ENCODE data around the gene RC3H2.

The RC3H2 gene

GRCh38 chr9:122827761-122828093 lies 77.4 kb downstream of the RC3H2 start:
- Histone ChIP-seq H3K9ac (ENCODE audit: low read length) (peak overlapping the region; percentile 81), H3K36me3 (ENCODE audit: control insufficient read depth, insufficient read depth, low read length) (peaks cover 6% of the 10 kb centered on the region), H3K4me3 (ENCODE audit: low read length) (peak overlapping the region; percentile 95), H3K9me3 (ENCODE audit: control insufficient read depth, low read length) (no peaks in the 10 kb centered on the region), H3K27me3 (ENCODE audit: control insufficient read depth, insufficient read depth, low read length) (no peaks in the 10 kb centered on the region), H3K4me1 (ENCODE audit: control insufficient read depth, insufficient read depth, low read length) (peaks cover 9% of the 10 kb centered on the region)

DNA sequence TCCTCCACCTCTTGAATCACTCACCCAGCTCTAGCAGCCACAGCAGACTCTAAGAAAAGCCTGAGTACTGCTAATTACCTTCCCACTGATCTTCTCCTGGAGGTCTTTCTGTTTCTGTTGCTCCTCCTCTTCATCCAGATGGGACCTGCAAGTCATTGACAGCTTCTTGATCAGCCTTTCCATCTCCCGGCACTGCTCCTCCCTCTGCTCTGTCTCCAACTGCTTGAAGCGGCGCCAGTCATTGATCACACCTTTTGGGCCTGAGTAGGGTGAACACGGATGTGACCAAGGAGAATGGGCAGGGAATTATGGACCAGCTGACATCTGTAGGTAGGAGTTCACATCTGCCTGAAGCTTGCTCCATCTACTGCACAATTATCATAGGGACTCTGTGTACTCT lies 82.2 kb downstream of the RC3H2 start:
- H3K36me3 ChIP-seq (ENCODE audit: control insufficient read depth, insufficient read depth, low read length) = peaks cover 7% of the 10 kb centered on the region
- H3K4me1 ChIP-seq (ENCODE audit: control insufficient read depth, insufficient read depth, low read length) = peaks cover 15% of the 10 kb centered on the region
- H3K9me3 ChIP-seq (ENCODE audit: control insufficient read depth, low read length) = no peaks in the 10 kb centered on the region
- no peaks in the 10 kb centered on the region for H3K27me3 ChIP-seq (ENCODE audit: control insufficient read depth, insufficient read depth, low read length)
- no peak overlapping the region for H3K9ac ChIP-seq (ENCODE audit: low read length)
- H3K4me3 ChIP-seq (ENCODE audit: low read length) = no peak overlapping the region

DNA sequence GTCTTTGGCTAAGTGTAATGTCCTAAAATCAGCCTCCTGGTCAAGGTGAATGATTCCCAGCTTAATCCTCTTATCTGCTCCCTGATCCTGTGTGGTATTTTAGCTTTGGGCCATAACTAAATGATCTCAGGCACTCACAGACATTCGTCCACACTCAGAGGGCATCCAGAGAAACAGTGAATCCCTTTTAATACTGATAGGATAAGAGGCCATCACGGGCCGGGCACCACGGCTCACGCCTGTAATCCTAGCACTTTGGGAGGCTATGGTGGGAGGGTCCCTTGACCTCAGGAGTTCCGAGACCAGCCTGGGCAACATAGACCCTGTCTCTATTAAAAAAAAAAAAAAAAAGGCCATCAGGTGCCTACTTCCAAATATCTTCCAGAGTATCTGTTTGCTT lies 83.1 kb downstream of the RC3H2 start:
- no peaks in the 10 kb centered on the region for H3K9me3 ChIP-seq (ENCODE audit: control insufficient read depth, low read length)
- H3K9ac ChIP-seq (ENCODE audit: low read length) = peak overlapping the region; percentile 12
- peaks cover 7% of the 10 kb centered on the region for H3K36me3 ChIP-seq (ENCODE audit: control insufficient read depth, insufficient read depth, low read length)
- no peaks in the 10 kb centered on the region for H3K27me3 ChIP-seq (ENCODE audit: control insufficient read depth, insufficient read depth, low read length)
- peaks cover 11% of the 10 kb centered on the region for H3K4me1 ChIP-seq (ENCODE audit: control insufficient read depth, insufficient read depth, low read length)
- H3K4me3 ChIP-seq (ENCODE audit: low read length) = no peak overlapping the region

DNA sequence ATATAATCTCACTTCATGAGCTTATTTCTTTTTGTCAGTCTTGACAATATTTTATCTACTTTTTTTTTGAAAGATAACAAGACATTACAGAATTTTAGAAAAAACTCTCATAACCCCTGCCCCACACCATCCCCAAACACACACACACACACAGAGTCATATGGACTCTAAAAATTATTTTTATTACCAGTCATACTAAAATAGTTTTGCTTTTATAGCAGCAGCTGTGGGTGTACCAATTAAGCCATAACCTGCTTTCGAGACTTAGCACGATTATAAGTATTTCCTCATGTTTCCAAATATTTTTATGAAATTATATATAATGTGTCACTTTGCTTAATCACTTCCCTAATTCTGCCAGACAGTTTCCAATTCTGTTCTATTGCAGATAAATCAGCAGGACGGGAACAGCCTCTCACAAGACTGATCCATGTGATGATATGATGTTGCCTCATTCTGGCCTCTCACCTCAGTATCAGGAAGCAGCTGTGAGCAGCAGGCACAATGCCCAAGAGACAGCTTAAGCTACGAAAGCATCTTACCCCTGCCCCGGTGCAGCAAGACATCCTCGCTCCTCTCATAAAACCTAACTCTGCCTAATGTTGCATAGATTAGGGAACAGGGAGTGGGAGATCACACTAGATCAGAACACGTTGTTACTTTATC lies 83.7 kb downstream of the RC3H2 start:
- Histone ChIP-seq H3K36me3 (ENCODE audit: control insufficient read depth, insufficient read depth, low read length) (peaks cover 7% of the 10 kb centered on the region), H3K9me3 (ENCODE audit: control insufficient read depth, low read length) (no peaks in the 10 kb centered on the region), H3K4me3 (ENCODE audit: low read length) (no peak overlapping the region), H3K9ac (ENCODE audit: low read length) (peak overlapping the region; percentile 12), H3K4me1 (ENCODE audit: control insufficient read depth, insufficient read depth, low read length) (peaks cover 5% of the 10 kb centered on the region), H3K27me3 (ENCODE audit: control insufficient read depth, insufficient read depth, low read length) (no peaks in the 10 kb centered on the region)

DNA sequence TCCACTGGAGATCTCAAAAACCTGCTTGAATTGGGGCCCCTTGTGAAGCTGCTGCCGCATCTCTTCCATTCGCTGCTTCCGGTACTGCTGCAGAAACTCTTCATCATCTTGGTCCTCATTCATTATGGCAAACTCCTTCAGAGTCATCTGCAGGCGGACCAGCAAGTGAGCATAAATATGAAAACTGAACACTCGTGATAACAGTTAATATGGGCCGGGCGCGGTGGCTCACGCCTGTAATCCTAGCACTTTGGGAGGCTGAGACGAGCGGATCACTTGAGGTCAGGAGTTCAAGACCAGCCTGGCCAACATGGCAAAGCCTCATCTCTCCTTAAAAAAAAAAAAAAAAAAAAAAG lies 84.7 kb downstream of the RC3H2 start:
- peaks cover 7% of the 10 kb centered on the region for H3K36me3 ChIP-seq (ENCODE audit: control insufficient read depth, insufficient read depth, low read length)

GRCh38 chr9:122819791-122820489 lies 85.2 kb downstream of the RC3H2 start:
- no peak overlapping the region for H3K4me3 ChIP-seq (ENCODE audit: low read length)
- no peak overlapping the region for H3K9ac ChIP-seq (ENCODE audit: low read length)
- peaks cover 5% of the 10 kb centered on the region for H3K4me1 ChIP-seq (ENCODE audit: control insufficient read depth, insufficient read depth, low read length)
- H3K27me3 ChIP-seq (ENCODE audit: control insufficient read depth, insufficient read depth, low read length) = no peaks in the 10 kb centered on the region
- no peaks in the 10 kb centered on the region for H3K9me3 ChIP-seq (ENCODE audit: control insufficient read depth, low read length)
- H3K36me3 ChIP-seq (ENCODE audit: control insufficient read depth, insufficient read depth, low read length) = peaks cover 7% of the 10 kb centered on the region

More for the DNA sequence above, 84.7 kb downstream of the RC3H2 start:
- no peaks in the 10 kb centered on the region for H3K27me3 ChIP-seq (ENCODE audit: control insufficient read depth, insufficient read depth, low read length)
- peaks cover 5% of the 10 kb centered on the region for H3K4me1 ChIP-seq (ENCODE audit: control insufficient read depth, insufficient read depth, low read length)
- no peak overlapping the region for H3K4me3 ChIP-seq (ENCODE audit: low read length)
- no peaks in the 10 kb centered on the region for H3K9me3 ChIP-seq (ENCODE audit: control insufficient read depth, low read length)
- no peak overlapping the region for H3K9ac ChIP-seq (ENCODE audit: low read length)

GRCh38 chr9:122819326-122819725 lies 85.8 kb downstream of the RC3H2 start:
- H3K4me1 ChIP-seq (ENCODE audit: control insufficient read depth, insufficient read depth, low read length) = peaks cover 5% of the 10 kb centered on the region
- no peaks in the 10 kb centered on the region for H3K27me3 ChIP-seq (ENCODE audit: control insufficient read depth, insufficient read depth, low read length)
- H3K9ac ChIP-seq (ENCODE audit: low read length) = no peak overlapping the region
- no peaks in the 10 kb centered on the region for H3K9me3 ChIP-seq (ENCODE audit: control insufficient read depth, low read length)
- no peak overlapping the region for H3K4me3 ChIP-seq (ENCODE audit: low read length)
- H3K36me3 ChIP-seq (ENCODE audit: control insufficient read depth, insufficient read depth, low read length) = peaks cover 7% of the 10 kb centered on the region

DNA sequence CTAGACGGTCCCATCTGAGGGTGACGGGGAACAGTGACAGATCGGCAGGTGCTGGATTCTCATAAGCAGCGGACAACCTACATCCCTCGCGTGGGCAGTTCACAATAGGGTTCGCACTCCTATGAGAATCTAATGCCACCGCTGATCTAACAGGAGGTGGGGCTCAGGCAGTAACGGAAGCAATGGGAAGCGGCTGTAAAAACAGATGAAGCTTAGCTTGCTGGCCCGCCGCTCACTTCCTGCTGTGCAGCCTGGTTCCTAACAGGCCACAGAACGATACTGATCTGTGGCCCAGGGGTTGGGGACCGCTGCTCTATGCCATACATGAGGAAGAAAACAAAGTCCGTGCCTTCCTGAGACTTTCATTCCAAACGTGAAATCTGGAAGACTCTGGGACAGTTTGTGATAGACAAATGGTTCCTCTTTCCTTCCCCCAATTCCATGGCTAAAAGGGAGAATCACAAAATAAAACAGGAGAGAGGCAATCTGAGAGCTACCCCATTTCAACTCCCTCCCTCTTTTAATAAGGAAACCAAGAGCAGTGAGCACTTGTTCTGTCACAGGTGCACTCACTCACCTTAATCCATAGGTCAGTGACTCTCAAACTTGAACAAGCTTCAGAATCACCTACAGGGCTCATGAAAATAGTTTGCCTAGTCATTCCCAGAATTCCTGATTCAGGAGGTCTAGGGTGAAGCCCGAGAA lies 88.8 kb downstream of the RC3H2 start:
- H3K36me3 ChIP-seq (ENCODE audit: control insufficient read depth, insufficient read depth, low read length) = no peaks in the 10 kb centered on the region
- no peak overlapping the region for H3K9ac ChIP-seq (ENCODE audit: low read length)
- H3K9me3 ChIP-seq (ENCODE audit: control insufficient read depth, low read length) = no peaks in the 10 kb centered on the region
- no peaks in the 10 kb centered on the region for H3K27me3 ChIP-seq (ENCODE audit: control insufficient read depth, insufficient read depth, low read length)
- H3K4me1 ChIP-seq (ENCODE audit: control insufficient read depth, insufficient read depth, low read length) = peaks cover 5% of the 10 kb centered on the region
- no peak overlapping the region for H3K4me3 ChIP-seq (ENCODE audit: low read length)

GRCh38 chr9:122815544-122815943 lies 89.6 kb downstream of the RC3H2 start:
- Histone ChIP-seq H3K4me1 (ENCODE audit: control insufficient read depth, insufficient read depth, low read length) (peaks cover 5% of the 10 kb centered on the region), H3K9ac (ENCODE audit: low read length) (no peak overlapping the region), H3K36me3 (ENCODE audit: control insufficient read depth, insufficient read depth, low read length) (no peaks in the 10 kb centered on the region), H3K4me3 (ENCODE audit: low read length) (no peak overlapping the region), H3K9me3 (ENCODE audit: control insufficient read depth, low read length) (no peaks in the 10 kb centered on the region), H3K27me3 (ENCODE audit: control insufficient read depth, insufficient read depth, low read length) (no peaks in the 10 kb centered on the region)

DNA sequence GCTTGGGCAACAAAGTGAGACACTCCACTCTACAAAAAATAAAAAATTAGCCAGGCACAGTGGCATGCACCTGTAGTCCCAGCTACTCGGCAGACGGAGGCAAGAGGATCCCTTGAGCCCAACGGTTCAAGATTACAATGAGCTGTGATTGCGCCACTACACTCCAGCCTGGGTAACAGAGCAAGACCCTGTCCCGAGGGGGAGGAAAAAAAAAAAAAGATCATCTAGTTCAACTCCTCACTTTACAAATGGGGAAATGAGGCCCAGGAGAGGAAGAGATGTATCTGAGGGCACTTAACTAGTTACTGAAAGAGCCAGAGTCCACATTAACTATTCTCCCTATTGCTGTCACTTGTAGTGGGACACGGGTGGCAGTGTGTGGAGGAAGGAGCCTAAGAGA lies 90.6 kb downstream of the RC3H2 start:
- H3K36me3 ChIP-seq (ENCODE audit: control insufficient read depth, insufficient read depth, low read length) = no peaks in the 10 kb centered on the region
- H3K4me3 ChIP-seq (ENCODE audit: low read length) = no peak overlapping the region
- no peak overlapping the region for H3K9ac ChIP-seq (ENCODE audit: low read length)
- peaks cover 5% of the 10 kb centered on the region for H3K4me1 ChIP-seq (ENCODE audit: control insufficient read depth, insufficient read depth, low read length)
- H3K27me3 ChIP-seq (ENCODE audit: control insufficient read depth, insufficient read depth, low read length) = no peaks in the 10 kb centered on the region
- no peaks in the 10 kb centered on the region for H3K9me3 ChIP-seq (ENCODE audit: control insufficient read depth, low read length)

GRCh38 chr9:122812736-122813135 lies 92.4 kb downstream of the RC3H2 start:
- no peaks in the 10 kb centered on the region for H3K36me3 ChIP-seq (ENCODE audit: control insufficient read depth, insufficient read depth, low read length)
- H3K9ac ChIP-seq (ENCODE audit: low read length) = no peak overlapping the region
- peaks cover 5% of the 10 kb centered on the region for H3K4me1 ChIP-seq (ENCODE audit: control insufficient read depth, insufficient read depth, low read length)
- no peak overlapping the region for H3K4me3 ChIP-seq (ENCODE audit: low read length)
- H3K27me3 ChIP-seq (ENCODE audit: control insufficient read depth, insufficient read depth, low read length) = no peaks in the 10 kb centered on the region
- no peaks in the 10 kb centered on the region for H3K9me3 ChIP-seq (ENCODE audit: control insufficient read depth, low read length)

DNA sequence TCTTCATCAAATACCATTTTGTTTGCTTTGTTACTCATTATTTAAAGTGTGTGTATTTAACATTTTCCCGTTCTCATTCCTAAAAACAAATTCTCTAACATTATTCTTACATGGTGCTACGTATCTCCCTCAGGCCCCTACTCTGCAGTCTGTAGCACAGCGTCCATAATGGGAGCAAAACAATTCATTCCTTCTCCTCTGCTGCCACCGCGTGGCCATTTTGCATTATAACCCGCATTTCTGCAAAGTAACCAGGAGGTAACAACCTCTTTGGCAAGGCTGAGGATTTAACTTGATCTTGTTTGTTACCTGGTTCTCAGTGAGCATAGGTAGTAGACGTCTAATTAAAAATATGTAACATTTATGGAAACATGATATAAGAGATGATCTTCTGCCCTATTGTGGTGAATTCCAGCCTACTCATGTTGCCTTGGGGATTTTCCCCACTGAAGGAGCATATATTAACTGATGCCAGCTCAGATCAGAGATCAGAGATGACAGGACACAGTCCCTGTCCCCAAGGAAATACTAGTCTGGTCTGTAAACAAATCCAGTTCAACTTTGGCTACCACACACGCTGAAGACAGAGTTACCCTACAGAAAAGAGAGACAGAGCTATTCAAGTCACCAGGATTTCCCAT lies 94.7 kb downstream of the RC3H2 start:
- H3K4me1 ChIP-seq (ENCODE audit: control insufficient read depth, insufficient read depth, low read length) = peaks cover 5% of the 10 kb centered on the region
- no peak overlapping the region for H3K9ac ChIP-seq (ENCODE audit: low read length)
- H3K9me3 ChIP-seq (ENCODE audit: control insufficient read depth, low read length) = no peaks in the 10 kb centered on the region
- no peaks in the 10 kb centered on the region for H3K36me3 ChIP-seq (ENCODE audit: control insufficient read depth, insufficient read depth, low read length)
- no peaks in the 10 kb centered on the region for H3K27me3 ChIP-seq (ENCODE audit: control insufficient read depth, insufficient read depth, low read length)
- H3K4me3 ChIP-seq (ENCODE audit: low read length) = no peak overlapping the region

All from mucosa of stomach (tissue), 1 donor.